SHP77 (cell line): ENCODE data around the gene SPATA24.
"Not testable (repeated sequence)": the region's sequence is repeated elsewhere in the genome, so short reads cannot be mapped to it uniquely, and the experiment has no call there.

Experiments used
- DNase-seq, 2 experiments: peaks; one replicate each; lab custom pipeline; 2025; lab: John Stamatoyannopoulos, UW

SPATA24 gene

DNA sequence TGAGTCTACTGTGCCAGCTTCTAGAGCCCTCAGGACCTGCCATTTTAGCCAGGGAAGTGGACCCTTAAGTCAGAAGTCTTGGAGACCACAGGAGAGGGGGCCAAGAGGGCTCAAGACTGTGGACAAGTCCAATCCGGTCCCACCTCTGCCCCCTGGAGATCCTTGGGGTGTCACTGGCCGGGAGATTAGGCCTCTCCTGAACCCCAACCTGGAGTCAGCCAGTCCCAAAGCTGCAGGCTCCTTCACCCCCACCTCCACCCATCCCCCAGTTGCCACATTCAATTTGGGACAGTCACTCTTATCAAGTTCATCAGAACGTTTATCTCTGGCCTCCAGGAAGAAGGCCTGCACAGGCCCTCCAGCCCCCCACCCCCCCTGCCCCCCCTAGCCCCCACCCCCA, 21.1 kb downstream of the SPATA24 start:
- no peak for DNase-seq

DNA sequence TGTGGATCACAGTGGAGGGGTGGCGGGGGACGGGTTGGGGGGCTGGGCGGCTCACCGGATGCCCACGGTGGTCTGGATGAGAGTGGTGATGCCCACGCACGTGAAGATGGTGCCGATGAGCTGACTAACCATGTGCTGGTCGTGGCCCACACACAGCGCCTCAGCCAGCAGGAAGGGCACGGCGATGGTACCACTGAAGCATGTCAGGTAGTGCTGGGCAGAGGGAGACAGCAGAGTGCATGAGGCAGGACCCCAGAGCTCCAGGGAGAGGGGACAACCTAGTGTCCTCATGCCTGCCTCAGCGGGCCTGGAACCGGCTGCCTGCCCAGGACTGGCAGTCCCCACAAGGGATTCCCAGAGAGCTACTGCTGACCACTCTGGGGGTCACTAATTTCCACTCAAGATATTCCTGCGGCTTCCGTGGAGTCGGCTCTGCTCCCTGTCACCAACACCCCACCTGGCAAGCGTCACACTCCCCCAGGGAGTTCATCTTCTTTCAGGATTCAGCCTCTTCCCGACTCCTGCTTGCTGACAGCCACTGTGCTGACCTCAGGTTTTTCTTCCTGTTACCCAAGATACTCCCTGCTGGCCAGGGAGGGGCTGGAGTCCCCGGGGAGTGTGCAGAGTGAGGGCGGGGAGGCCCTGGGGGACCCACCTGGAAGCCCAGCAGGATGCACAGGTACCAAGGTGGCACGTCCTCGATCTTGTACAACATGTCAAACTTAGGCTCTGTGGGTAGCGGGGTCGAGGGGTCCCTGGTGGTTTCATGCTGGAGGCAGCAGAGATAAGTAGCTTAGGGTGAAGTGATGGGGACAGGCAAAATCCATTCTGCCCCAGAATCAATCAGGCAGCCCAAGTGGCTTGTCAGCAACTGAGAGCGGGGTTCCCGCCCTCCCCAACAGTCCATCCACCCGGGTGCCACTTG, 21.8 kb downstream of the SPATA24 start:
- no peak for DNase-seq

DNA sequence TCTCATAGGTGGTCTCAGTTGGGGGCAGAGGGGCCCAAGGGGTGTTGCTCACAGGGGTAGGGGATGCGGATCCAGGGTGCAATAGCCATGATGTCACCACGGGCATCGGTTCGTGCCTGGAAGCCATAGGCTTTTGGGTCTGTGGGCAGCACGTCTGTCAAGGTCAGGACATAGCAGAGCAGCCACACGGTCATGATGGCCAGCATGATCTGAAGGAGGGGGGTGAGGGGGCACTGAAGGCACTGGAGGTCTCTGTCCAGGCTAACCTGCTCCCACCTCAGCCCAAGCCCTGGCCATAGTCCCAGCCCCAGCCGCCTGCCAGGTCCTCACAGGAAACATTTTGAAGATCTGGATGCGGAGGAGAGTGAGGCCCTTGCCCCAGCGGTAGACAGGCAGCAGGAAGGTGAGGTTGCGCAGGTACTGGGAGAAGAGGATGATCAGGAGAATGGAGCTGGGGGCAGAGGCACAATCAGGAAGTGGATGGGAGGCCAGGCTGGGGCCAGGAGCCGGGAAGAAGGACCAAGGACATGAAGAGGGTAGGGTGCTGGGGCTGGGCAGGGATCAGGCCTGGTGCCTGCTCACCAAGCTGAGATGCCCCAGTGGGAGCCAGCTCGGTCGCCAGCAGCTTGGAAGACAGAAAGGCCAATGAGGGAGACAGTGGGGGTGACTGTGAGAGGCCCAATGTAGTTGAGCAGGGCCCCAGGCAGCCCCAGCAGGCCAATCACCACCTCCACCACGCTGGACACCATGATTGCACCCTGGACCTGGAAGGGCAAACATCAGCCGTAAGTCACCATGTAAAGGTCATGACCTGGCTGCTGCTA, 24.1 kb downstream of the SPATA24 start:
- no peak for DNase-seq

DNA sequence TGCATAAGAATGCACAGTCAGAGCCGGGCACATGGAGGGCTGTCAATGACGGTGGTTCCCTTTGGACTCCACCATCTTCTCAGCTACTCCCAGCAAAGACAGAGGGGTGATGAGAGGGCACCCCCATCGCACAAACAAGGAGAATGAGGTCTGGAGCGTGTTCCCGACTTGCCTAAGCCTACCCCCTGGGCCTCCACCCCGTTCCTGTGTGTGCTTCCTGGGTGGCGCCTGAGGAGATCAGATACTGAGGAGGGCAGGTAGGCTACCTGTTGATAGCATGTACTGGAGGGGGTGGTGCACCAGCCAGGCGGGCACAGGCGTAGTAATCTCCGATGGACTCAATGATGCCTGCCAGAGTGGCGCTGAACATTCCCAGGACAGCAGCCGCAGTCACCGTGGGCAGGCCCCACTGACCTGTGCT, 24.9 kb downstream of the SPATA24 start:
- DNase-seq, result no peak

DNA sequence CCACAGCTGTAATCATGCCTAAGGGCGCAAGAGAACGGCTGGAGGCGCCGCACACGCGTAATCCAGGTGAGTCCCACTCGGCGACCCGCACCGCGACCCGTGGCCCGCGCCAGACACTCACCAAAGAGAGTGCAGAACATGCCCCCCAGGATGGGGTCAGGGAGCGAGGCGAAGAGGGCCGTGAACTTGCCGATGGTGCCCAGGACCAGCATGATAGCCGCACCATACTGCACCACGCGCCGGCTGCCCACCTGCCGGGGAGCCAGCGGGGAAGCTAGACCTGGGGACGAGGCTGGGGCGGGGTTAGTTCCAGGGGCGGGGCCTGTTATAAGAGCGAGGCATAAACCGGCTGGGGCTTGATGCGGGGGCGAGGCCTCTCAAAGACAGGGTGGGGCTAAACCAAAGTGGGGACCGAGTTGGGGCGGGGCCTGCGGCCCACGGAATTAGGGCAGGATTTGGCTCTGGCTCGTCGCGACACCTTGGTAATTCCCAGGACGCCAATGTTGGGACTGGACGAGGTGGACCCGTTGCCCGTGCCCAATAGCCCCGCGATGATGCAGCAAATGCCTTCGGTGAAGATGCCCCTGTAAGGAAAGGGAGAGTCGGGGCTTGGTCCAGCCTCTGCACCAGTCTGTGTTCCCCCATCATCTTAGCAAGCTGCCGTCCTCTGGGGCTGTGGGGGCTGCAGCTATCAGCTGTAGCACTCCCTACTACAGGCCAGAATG, 25.6 kb downstream of the SPATA24 start:
- DNase-seq, result no peak

DNA sequence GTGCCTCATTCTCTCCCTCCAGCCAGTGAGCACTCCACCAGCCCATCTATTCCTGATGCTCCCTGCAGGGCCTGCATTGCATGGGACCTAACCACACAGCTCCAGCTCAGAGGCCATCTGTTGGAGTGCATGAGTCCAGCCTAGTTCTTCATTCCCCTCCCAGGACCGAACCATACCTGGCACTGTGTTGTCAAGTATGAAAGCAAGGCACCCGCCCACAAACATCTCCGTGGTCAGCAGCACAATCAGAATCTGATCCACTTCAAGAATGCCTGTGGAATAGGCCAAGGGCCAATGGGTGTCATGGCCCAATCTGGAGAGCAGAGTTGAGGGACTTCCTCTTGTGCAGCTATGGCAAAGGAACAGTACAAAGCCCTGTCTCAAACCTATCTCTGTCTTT, 26.7 kb downstream of the SPATA24 start:
- DNase-seq, result no peak

DNA sequence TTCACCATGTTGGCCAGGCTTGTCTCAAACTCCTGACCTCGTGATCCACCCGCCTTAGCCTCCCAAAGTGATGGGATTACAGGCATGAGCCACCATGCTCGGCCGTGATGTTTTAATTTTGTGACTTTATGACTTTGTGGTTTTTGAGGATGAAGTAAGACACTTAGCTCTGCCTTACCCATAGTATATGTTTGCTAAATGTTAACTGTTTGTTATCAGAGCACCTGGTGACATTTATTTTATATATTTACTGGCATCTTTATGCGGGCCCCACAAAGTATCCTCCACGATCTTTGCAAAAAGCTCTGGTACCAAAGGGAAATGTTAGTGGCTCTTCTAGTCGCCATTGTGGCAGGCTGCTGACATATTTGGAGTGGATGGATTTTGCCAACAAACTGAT, 27.5 kb downstream of the SPATA24 start:
- no peak for DNase-seq

DNA sequence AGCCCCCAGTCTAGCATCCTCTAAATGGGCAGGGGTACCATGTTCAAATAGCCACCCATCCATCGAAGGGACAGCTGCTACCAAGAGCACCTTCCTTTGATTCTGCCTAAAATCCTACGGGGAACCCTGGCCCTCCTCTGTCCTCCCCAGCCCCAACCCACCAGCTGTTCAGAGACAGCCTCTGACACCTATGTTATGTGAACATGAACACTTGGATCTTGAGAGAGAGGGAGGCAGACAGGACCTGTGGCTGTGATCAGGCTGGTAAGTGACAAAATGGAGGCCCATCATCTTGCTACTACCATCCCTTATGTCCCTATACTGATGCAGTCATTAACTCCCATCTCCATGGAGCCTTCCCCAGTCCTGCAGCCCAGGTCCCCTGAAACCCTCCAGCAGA, 29.0 kb downstream of the SPATA24 start:
- DNase-seq, result no peak

DNA sequence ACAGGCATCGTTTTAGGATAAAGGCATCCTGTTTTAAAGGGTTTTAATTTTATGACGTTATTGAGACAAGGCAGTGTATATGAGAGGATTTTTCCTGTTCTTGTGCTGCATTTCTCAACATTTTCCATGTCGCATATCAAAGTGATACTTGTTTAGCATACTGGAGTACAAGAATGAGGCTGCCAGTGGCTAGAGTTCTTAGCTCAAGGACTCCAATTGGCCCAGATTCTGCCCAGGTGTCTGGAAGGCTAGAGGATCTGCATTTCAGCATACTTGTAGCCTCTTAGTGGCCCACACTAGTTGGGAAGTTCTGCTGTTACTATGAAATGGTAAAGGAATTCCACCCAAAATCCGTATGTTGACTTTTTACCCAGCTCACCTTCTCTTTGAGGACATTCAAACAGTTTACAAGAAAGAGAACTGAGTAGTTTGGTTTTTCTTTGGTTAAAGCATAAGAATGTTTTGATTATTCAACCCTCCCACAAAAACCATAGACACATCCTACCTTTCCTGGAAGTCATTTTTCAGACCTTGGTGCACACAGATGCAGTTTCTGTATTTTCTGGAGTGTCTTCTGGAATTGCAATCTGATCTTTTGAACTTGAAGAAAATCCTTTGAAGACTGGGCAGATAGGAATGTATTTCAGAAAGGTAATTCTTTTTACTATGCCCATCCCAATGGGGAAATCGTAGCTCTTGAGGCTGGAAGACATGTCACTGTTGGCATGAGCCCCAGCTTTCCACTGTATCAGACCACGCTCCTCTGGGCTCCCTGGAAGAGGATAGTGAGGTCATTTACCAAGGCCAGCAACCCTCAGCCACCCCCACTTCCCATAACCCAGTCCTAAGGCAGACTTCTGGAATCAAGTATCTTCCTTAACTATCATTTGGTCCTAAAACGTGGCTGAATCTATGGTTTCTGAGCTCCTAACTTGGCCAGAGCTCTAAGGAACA, 32.1 kb downstream of the SPATA24 start:
- DNase-seq, result no peak

DNA sequence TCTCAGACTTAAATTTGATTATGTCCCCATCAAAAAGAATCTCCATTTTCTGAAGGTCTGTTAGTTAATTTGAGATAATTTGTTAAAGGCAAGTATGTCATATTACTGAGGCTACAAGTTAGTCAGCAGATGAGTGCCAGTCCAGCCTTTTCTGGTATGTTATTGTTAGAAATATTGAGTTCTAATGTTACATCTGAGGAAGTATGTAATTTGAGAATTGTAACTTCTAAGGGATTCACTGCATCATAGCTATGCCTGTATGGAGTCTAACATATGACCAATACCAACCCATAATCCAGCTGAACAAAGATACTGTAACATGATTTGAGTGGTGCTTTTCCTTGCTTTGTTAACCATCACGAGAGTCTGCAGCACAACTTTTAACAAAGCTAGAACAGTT, 34.7 kb downstream of the SPATA24 start:
- no peak for DNase-seq

DNA sequence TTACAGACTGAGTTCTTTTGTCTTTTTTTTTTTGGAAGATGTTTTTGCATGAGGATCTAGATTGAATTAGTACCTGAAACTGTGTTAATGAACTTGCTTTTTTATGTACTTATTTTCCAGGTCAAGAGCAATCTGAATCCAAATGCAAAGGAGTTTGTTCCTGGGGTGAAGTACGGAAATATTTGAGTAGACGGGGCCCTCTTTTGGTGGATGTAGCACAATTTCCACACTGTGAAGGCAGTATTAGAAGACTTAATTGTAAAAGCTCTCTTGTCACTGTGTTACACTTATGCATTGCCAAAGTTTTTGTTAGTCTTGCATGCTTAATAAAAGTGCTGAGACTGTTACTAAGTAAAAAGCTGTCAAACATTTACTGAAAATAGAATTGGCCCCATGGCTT, 35.3 kb downstream of the SPATA24 start:
- DNase-seq, result no peak

DNA sequence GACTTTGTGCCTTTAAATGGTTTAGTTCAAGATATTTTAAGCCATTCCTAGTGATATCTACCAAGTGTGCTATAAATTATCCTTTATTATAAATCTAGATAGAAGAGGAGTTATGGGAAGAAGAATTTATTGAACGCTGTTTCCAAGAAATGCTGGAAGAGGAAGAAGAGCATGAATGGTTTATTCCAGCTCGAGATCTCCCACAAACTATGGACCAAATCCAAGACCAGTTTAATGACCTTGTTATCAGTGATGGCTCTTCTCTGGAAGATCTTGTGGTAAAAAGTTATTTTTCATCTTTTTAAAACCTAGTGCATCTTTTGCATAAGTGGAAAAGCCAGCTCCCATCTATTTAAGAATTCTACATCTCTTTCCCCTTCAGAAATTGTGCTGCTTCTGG, 39.4 kb downstream of the SPATA24 start:
- no peak for DNase-seq

DNA sequence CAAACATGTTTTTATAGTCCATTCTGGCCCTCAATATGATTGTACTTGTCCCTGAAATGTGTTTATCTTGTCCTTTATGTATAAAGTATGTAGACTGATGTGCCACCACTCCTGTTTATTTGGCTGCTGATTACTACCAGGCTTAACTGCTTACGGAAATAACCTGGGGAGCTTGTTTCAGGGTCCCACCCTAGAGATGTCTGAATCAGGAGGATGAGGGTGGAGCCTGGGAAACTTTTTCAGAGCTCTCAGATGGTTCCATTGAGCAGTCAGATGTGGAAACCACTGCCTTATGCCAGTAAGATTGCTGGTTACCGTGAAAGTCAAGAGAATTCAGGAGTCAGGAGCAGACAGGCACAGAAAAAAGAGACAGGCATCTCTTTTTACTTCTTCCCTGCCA, 40.0 kb downstream of the SPATA24 start:
- no peak for DNase-seq

DNA sequence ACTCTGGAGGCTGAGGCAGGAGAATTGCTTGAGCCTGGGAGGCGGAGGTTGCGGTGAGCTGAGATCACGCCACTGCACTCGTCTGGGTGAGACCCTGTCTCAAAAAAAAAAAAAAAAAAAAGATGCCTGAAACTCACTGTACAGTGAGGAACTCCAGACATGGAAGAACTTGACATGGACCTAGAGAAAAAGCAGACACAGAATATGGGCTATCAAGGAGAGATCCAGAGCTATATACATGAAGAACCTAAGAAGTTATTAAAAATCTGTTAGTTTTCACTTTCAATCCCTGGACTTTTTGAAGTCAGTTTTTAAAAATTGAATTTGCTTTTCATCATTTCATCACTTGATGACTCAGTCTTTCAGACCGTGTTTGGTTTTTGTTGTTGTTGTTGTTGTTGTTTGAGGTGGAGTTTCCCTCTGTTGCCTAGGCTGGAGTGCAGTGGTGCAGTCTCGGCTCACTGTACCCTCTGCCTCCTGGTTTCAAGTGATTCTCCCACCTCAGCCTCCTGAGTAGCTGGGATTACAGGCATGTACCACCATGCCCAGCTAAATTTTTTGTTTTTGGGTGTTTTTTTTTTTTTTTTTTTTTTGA, 42.0 kb downstream of the SPATA24 start:
- no peak for DNase-seq

DNA sequence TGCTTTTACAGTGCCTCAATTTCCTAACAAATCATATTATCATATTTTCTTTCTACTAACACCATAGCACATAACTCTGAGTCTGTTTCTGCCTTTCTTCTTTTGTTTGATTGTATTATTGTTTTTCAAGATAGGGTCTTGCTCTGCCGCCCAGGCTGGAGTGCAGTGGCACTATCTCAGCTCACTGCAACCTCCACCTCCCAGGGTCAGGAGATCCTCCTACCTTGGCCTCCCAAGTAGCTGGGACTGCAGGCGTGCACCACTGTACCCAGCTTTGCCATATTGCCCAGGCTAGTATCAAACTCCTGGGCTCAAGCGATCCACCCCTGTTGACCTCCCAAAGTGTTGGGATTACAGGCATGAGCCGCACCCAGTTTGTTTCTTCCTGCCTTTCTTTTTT, 43.5 kb downstream of the SPATA24 start:
- DNase-seq, result no peak

DNA sequence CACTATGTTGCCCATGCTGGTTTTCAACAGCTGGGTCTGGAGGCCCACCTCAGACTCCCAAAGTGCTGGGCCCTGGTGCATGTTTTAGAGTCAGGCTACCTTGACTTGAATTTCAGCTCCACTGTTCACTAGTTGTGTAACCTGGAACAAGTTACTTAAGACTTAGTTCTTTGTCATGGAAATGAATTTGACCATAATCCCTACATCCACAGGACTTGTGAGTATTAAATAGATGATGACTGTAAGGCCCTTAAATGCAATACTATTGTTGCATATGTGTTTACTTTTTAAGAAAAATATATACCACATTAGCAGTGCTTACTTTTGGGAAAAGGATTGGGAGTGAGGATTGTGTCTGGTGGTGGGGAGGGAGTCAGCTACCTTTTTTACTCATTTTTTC, 45.8 kb downstream of the SPATA24 start:
- no peak for DNase-seq

DNA sequence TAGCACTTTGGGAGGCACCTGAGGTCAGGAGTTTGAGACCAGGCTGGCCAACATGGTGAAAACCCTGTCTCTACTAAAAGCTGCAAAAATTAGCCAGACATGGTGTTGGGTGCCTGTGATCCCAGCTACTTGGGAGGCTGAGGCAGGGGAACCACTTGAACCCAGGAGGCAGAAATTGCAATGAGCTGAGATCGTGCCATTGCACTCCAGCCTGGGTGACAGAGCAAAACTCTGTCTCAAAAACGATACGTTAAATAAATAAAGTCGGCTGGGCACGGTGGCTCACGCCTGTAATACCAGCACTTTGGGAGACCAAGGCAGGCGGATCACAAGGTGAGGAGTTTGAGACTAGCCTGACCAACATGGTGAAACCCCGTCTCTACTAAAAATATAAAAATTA, 48.0 kb downstream of the SPATA24 start:
- DNase-seq, result not testable (repeated sequence)

DNA sequence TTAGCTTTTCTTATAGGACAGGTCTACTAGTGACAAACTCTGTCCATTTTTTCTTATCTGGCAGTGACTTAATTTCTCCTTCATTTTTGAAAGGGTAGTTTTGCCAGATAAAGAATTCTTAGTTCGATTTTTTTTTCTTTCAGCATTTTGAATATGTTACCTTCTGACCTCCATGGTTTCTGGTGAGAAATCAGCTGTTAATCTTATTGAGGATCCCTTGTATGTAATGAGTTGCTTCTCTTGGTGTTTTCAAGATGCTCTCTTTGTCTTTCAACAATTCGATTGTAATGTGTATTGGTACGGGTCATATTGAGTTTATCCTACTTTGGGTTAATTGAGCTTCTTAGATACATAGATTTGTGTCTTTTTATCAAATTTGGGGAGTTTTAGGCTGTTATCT, 49.7 kb downstream of the SPATA24 start:
- no peak for DNase-seq

DNA sequence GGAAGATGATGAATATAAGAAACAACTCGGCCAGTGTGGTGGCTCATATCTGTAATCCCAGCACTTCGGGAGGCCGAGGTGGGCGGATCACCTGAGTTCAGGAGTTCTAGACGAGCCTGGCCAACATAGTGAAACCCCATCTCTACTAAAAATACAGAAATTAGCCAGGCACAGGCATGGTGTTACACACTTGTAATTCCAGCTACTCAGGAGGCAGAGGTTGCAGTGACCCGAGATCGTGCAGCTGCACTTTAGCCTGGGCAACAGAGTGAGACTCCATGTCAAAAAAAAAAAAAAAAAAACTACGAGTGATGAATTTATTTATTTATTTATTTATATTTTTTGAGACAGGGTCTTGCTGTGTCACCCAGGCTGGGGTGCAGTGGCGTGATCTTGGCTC, 56.0 kb downstream of the SPATA24 start:
- DNase-seq, result not testable (repeated sequence)
